ENCODE results near the gene C16orf89. TPM values are rescaled to one million over a fixed set of nuclear protein-coding genes. Genes with fewer than 3 reads are reported as not detected.

The C16orf89 gene
- total and polyA plus RNA-seq, 2 donors (not counting 1 experiment from before 2014, with no cell fraction given) = not detected

DNA sequence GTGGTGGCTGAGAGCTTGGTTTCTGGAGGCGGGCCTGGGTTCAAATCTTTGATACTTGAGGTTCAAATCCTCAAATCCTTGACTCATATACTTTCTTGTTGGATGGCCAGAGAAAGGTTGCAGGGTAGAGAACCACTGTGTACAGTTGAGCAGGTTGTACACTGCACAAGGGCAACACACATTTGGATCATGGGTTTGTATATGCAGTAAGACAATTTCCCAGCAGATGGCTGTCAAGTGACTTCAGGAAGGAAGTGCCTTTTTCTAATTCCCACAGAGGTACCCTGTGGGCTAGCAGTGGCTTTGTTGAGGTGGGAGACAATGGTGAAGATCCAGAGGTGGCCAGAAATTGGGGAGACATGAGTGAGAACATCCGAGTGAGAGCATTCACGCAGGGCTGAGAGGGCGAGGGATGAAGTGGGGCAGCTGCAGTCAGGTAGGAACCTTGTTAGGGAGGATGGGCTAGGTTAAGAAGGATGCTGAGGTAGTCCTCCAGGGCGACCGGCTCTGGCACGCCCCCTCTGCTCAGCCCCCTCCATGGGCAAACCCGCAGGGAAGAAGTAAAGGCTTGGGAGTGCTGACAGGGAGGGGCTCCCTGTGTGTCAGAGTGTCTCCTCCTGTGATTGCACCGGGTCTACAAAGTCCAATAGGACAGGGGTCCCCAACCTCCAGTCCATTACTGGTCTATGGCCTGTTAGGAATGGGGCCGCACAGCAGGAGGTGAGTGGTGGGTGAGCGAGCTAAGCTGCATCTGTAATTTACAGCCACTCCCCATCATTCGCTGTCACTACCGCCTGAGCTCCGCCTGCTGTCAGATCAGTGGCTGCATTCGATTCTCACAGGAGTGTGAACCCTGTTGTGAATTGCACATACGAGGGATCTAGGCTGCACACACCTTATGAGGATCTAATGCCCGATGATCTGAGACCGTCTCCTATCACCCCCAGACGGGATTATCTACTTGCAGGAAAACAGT, 2.7 kb downstream of the C16orf89 start:
- TF ChIP-seq EZH2 (IDR thresholded peaks at IDR 0.05; ENCODE audit: borderline replicate concordance, insufficient read depth, low read depth, low read length, poor library complexity, severe bottlenecking) = no peak
- TF ChIP-seq, protein P1, sequence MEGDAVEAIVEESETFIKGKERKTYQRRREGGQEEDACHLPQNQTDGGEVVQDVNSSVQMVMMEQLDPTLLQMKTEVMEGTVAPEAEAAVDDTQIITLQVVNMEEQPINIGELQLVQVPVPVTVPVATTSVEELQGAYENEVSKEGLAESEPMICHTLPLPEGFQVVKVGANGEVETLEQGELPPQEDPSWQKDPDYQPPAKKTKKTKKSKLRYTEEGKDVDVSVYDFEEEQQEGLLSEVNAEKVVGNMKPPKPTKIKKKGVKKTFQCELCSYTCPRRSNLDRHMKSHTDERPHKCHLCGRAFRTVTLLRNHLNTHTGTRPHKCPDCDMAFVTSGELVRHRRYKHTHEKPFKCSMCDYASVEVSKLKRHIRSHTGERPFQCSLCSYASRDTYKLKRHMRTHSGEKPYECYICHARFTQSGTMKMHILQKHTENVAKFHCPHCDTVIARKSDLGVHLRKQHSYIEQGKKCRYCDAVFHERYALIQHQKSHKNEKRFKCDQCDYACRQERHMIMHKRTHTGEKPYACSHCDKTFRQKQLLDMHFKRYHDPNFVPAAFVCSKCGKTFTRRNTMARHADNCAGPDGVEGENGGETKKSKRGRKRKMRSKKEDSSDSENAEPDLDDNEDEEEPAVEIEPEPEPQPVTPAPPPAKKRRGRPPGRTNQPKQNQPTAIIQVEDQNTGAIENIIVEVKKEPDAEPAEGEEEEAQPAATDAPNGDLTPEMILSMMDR (IDR thresholded peaks at IDR 0.05) = no peak
- Histone ChIP-seq H3K27ac (ENCODE audit: low read length in 2 of 2) (no peak overlapping the region), H3K9ac (ENCODE audit: low read length) (no peak overlapping the region), H3K36me3 (replicated peaks in 1 of 2; ENCODE audit: control extremely low read depth in 1 of 2, control insufficient read depth in 1 of 2, extremely low read depth in 1 of 2, insufficient read depth in 2 of 2, low read length in 1 of 2) (no peaks in the 10 kb centered on the region), H3K27me3 (replicated peaks in 1 of 4; ENCODE audit: control extremely low read depth in 1 of 4, control insufficient read depth in 3 of 4, insufficient read depth in 4 of 4, low read length in 3 of 4) (peaks cover 0 to 7% (median 0%) of the 10 kb centered on the region in 4 experiments), H3K4me1 (ENCODE audit: control insufficient read depth in 2 of 2, insufficient read depth in 2 of 2, low read length in 2 of 2) (no peaks in the 10 kb centered on the region), H3K4me3 (ENCODE audit: control extremely low read depth in 1 of 5, extremely low read depth in 1 of 5, insufficient read depth in 1 of 5, low read depth in 2 of 5, low read length in 4 of 5) (no peak overlapping the region), H3K9me3 (ENCODE audit: control extremely low read depth in 1 of 3, control insufficient read depth in 2 of 3, insufficient read depth in 1 of 3, low read length in 2 of 3) (no peaks in the 10 kb centered on the region), H3K79me2 (ENCODE audit: control insufficient read depth, insufficient read depth, low read length) (no peaks in the 10 kb centered on the region), H2AFZ (ENCODE audit: insufficient read depth, low read depth, low read length, poor library complexity, severe bottlenecking) (no peak overlapping the region), H4K20me1 (ENCODE audit: control insufficient read depth, insufficient read depth, low read length, poor library complexity, severe bottlenecking) (no peaks in the 10 kb centered on the region), H3K4me2 (replicated peaks; ENCODE audit: low read depth, low read length, poor library complexity, severe bottlenecking) (no peak overlapping the region)
- ChIA-PET CTCF (no interaction called here), POLR2A (no interaction called here)
- Mint-ChIP-seq H3K4me1 (no peaks in the 10 kb centered on the region), H3K27ac (no peak overlapping the region), H3K9me3 (ENCODE audit: insufficient read depth) (no peaks in the 10 kb centered on the region), H3K4me3 (no peak overlapping the region), H3K27me3 (peaks cover 10% of the 10 kb centered on the region)
- intact Hi-C loops (cut with micrococcal nuclease) = no loop called here
- no peak for DNase-seq
- WGBS (ENCODE audit: insufficient coverage) = 89% methylated on average over 14 of the region's 19 CpGs
- ATAC-seq (ENCODE audit: low read depth) = no peak

DNA sequence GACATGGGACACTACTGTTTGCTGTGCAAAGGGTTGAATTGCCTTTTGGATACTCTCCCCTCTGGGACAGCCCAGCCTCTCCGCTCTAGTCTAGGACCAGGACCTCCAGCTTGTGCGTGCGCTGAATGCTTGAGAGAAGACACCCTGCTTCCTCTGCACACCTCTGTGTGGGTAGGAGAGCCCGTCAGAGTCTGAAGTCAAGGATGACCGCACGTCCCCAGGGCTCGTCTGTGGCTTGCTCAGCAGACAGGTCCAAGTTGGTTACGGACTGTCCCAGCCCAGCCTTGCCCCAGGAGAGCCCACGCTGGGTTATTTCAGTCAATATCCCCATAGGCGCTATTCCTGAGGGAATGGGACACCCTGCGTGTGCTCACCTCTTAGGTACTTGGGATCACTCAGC, 3.7 kb downstream of the C16orf89 start:
- ATAC-seq (ENCODE audit: low read depth) = no peak

More for the DNA sequence above, 3.7 kb downstream of the C16orf89 start:
- no peak overlapping the region for H3K4me3 ChIP-seq (ENCODE audit: control extremely low read depth in 1 of 5, extremely low read depth in 1 of 5, insufficient read depth in 1 of 5, low read depth in 2 of 5, low read length in 4 of 5)
- ChIA-PET POLR2A (no interaction called here), CTCF (no interaction called here)
- H3K9me3 ChIP-seq (ENCODE audit: control extremely low read depth in 1 of 3, control insufficient read depth in 2 of 3, insufficient read depth in 1 of 3, low read length in 2 of 3) = no peaks in the 10 kb centered on the region
- no peak overlapping the region for H2AFZ ChIP-seq (ENCODE audit: insufficient read depth, low read depth, low read length, poor library complexity, severe bottlenecking)
- H3K4me1 ChIP-seq (ENCODE audit: control insufficient read depth in 2 of 2, insufficient read depth in 2 of 2, low read length in 2 of 2) = no peaks in the 10 kb centered on the region
- DNase-seq = no peak
- H3K9me3 Mint-ChIP-seq (ENCODE audit: insufficient read depth) = no peaks in the 10 kb centered on the region
- H3K4me2 ChIP-seq (replicated peaks; ENCODE audit: low read depth, low read length, poor library complexity, severe bottlenecking) = no peak overlapping the region
- H3K4me3 Mint-ChIP-seq = no peak overlapping the region
- WGBS (ENCODE audit: insufficient coverage) = 63% methylated on average over 11 of the region's 11 CpGs
- peaks cover 8% of the 10 kb centered on the region for H3K27me3 Mint-ChIP-seq
- H3K4me1 Mint-ChIP-seq = no peaks in the 10 kb centered on the region
- H3K27ac ChIP-seq (ENCODE audit: low read length in 2 of 2) = no peak overlapping the region
- no peak overlapping the region for H3K9ac ChIP-seq (ENCODE audit: low read length)
- no peaks in the 10 kb centered on the region for H4K20me1 ChIP-seq (ENCODE audit: control insufficient read depth, insufficient read depth, low read length, poor library complexity, severe bottlenecking)
- H3K79me2 ChIP-seq (ENCODE audit: control insufficient read depth, insufficient read depth, low read length) = no peaks in the 10 kb centered on the region
- H3K36me3 ChIP-seq (replicated peaks in 1 of 2; ENCODE audit: control extremely low read depth in 1 of 2, control insufficient read depth in 1 of 2, extremely low read depth in 1 of 2, insufficient read depth in 2 of 2, low read length in 1 of 2) = no peaks in the 10 kb centered on the region
- intact Hi-C loops (cut with micrococcal nuclease) = no loop called here
- no peak overlapping the region for H3K27ac Mint-ChIP-seq
- no peak for TF ChIP-seq EZH2 (IDR thresholded peaks at IDR 0.05; ENCODE audit: borderline replicate concordance, insufficient read depth, low read depth, low read length, poor library complexity, severe bottlenecking)
- TF ChIP-seq, protein P1 (IDR thresholded peaks at IDR 0.05) = no peak
- peaks cover 0 to 7% (median 0%) of the 10 kb centered on the region in 4 experiments for H3K27me3 ChIP-seq (replicated peaks in 1 of 4; ENCODE audit: control extremely low read depth in 1 of 4, control insufficient read depth in 3 of 4, insufficient read depth in 4 of 4, low read length in 3 of 4)

All from B cell (primary cell).